ENCODE measurements around the gene ZNF860. TPM values are rescaled to one million over a fixed set of nuclear protein-coding genes. Genes with fewer than 3 reads are reported as not detected.

ZNF860 gene
- total and polyA plus RNA-seq, 2 donors (not counting 1 experiment from before 2014, with no cell fraction given): 16.2 to 41.4 TPM

DNA sequence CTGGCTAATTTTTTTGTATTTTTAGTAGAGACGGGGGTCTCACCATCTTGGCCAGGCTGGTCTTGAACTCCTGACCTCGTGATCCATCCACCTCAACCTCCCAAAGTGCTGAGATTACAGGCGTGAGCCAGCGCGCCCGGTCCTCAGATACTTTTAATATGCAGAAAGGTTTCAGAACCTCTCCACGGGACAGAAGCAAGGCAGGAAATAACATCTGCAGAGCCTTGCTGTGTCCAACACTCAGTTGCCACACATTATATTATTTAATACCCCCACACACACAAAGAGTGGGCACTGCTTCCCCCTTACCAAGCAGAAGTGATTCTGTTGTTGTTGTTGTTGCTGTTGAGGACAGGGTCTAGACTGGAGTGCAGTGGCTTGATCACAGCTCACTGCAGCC lies 28.5 kb upstream of the ZNF860 start:
- Histone ChIP-seq H3K27me3 (replicated peaks in 1 of 4; ENCODE audit: control extremely low read depth in 1 of 4, control insufficient read depth in 3 of 4, insufficient read depth in 4 of 4, low read length in 3 of 4) (no peaks in the 10 kb centered on the region), H3K9me3 (ENCODE audit: control extremely low read depth in 1 of 3, control insufficient read depth in 2 of 3, insufficient read depth in 1 of 3, low read length in 2 of 3) (peaks cover 1 to 35% (median 16%) of the 10 kb centered on the region in 3 donors), H3K4me3 (ENCODE audit: control extremely low read depth in 1 of 5, extremely low read depth in 1 of 5, insufficient read depth in 1 of 5, low read depth in 2 of 5, low read length in 4 of 5) (no peak overlapping the region), H4K20me1 (ENCODE audit: control insufficient read depth, insufficient read depth, low read length, poor library complexity, severe bottlenecking) (no peaks in the 10 kb centered on the region), H2AFZ (ENCODE audit: insufficient read depth, low read depth, low read length, poor library complexity, severe bottlenecking) (no peak overlapping the region), H3K4me2 (replicated peaks; ENCODE audit: low read depth, low read length, poor library complexity, severe bottlenecking) (peak overlapping the region; percentile 73), H3K27ac (ENCODE audit: low read length in 2 of 2) (peak overlapping the region; percentile 73 to 88), H3K9ac (ENCODE audit: low read length) (peak overlapping the region; percentile 3), H3K79me2 (ENCODE audit: control insufficient read depth, insufficient read depth, low read length) (peaks cover 86% of the 10 kb centered on the region), H3K36me3 (replicated peaks in 1 of 2; ENCODE audit: control extremely low read depth in 1 of 2, control insufficient read depth in 1 of 2, extremely low read depth in 1 of 2, insufficient read depth in 2 of 2, low read length in 1 of 2) (peaks cover 0 to 14% of the 10 kb centered on the region in 2 experiments), H3K4me1 (ENCODE audit: control insufficient read depth in 2 of 2, insufficient read depth in 2 of 2, low read length in 2 of 2) (peaks cover 88 to 90% of the 10 kb centered on the region in 2 donors)
- 27% methylated on average over 7 of the region's 7 CpGs for WGBS (ENCODE audit: insufficient coverage)
- intact Hi-C loops (cut with micrococcal nuclease): loop anchor here (2.0 to 10.0 kb wide), 3 partner anchors 28 to 418 kb away; partner anchors contain the start of genes OSBPL10, STT3B and ZNF860
- DNase-seq (peak; percentile 60), ATAC-seq (ENCODE audit: low read depth) (peak; percentile 36)
- ChIA-PET POLR2A (interaction anchor here (0.7 to 1.0 kb wide), 3 partner anchors 14 to 32 kb away, joined by 3 to 7 read pairs (median 3); no protein-coding TSS in a partner anchor), CTCF (interaction anchor here (0.7 to 2.2 kb wide), 3 partner anchors 20 to 45 kb away, joined by 3 to 9 read pairs (median 6); partner anchors contain the start of genes OSBPL10 and ZNF860)
- H3K27me3 Mint-ChIP-seq: no peaks in the 10 kb centered on the region
- TF ChIP-seq EZH2 (IDR thresholded peaks at IDR 0.05; ENCODE audit: borderline replicate concordance, insufficient read depth, low read depth, low read length, poor library complexity, severe bottlenecking) (no peak), CTCF (IDR thresholded peaks at IDR 0.05) (no peak)
- H3K4me1 Mint-ChIP-seq: peaks cover 88% of the 10 kb centered on the region
- H3K27ac Mint-ChIP-seq: peak overlapping the region; percentile 96
- H3K4me3 Mint-ChIP-seq: peak overlapping the region; percentile 48
- peaks cover 7% of the 10 kb centered on the region for H3K9me3 Mint-ChIP-seq (ENCODE audit: insufficient read depth)

GRCh38 chr3:31953636-31954035 lies 27.9 kb upstream of the ZNF860 start:
- WGBS (ENCODE audit: insufficient coverage): no CpG with 5 or more reads among the region's 2 CpGs
- Histone ChIP-seq H2AFZ (ENCODE audit: insufficient read depth, low read depth, low read length, poor library complexity, severe bottlenecking) (no peak overlapping the region), H3K36me3 (replicated peaks in 1 of 2; ENCODE audit: control extremely low read depth in 1 of 2, control insufficient read depth in 1 of 2, extremely low read depth in 1 of 2, insufficient read depth in 2 of 2, low read length in 1 of 2) (peaks cover 0 to 14% of the 10 kb centered on the region in 2 experiments), H3K79me2 (ENCODE audit: control insufficient read depth, insufficient read depth, low read length) (peaks cover 86% of the 10 kb centered on the region), H3K4me1 (ENCODE audit: control insufficient read depth in 2 of 2, insufficient read depth in 2 of 2, low read length in 2 of 2) (peaks cover 87 to 90% of the 10 kb centered on the region in 2 donors), H4K20me1 (ENCODE audit: control insufficient read depth, insufficient read depth, low read length, poor library complexity, severe bottlenecking) (no peaks in the 10 kb centered on the region), H3K27me3 (replicated peaks in 1 of 4; ENCODE audit: control extremely low read depth in 1 of 4, control insufficient read depth in 3 of 4, insufficient read depth in 4 of 4, low read length in 3 of 4) (no peaks in the 10 kb centered on the region), H3K4me3 (ENCODE audit: control extremely low read depth in 1 of 5, extremely low read depth in 1 of 5, insufficient read depth in 1 of 5, low read depth in 2 of 5, low read length in 4 of 5) (peak overlapping the region in 1 of 5 experiments; percentile 1), H3K27ac (ENCODE audit: low read length in 2 of 2) (peak overlapping the region; percentile 73 to 88), H3K9ac (ENCODE audit: low read length) (peak overlapping the region; percentile 3), H3K9me3 (ENCODE audit: control extremely low read depth in 1 of 3, control insufficient read depth in 2 of 3, insufficient read depth in 1 of 3, low read length in 2 of 3) (peaks cover 1 to 35% (median 16%) of the 10 kb centered on the region in 3 donors), H3K4me2 (replicated peaks; ENCODE audit: low read depth, low read length, poor library complexity, severe bottlenecking) (peak overlapping the region; percentile 73)
- Mint-ChIP-seq H3K4me1 (peaks cover 88% of the 10 kb centered on the region), H3K27me3 (no peaks in the 10 kb centered on the region), H3K9me3 (ENCODE audit: insufficient read depth) (peaks cover 7% of the 10 kb centered on the region), H3K27ac (peak overlapping the region; percentile 96), H3K4me3 (peak overlapping the region; percentile 48)
- TF ChIP-seq CTCF (IDR thresholded peaks at IDR 0.05) (no peak), EZH2 (IDR thresholded peaks at IDR 0.05; ENCODE audit: borderline replicate concordance, insufficient read depth, low read depth, low read length, poor library complexity, severe bottlenecking) (no peak)
- intact Hi-C loops (cut with micrococcal nuclease): loop anchor here (2.0 to 10.0 kb wide), 3 partner anchors 27 to 419 kb away; partner anchors contain the start of genes OSBPL10, STT3B and ZNF860
- DNase-seq (no peak), ATAC-seq (ENCODE audit: low read depth) (no peak)
- ChIA-PET POLR2A (interaction anchor here (0.7 to 1.0 kb wide), 3 partner anchors 14 to 32 kb away, joined by 3 to 7 read pairs (median 3); no protein-coding TSS in a partner anchor), CTCF (interaction anchor here (0.9 to 2.2 kb wide), 2 partner anchors 20 to 28 kb away, joined by 3 to 9 read pairs; partner anchors contain the start of genes OSBPL10 and ZNF860)
